ENCODE results near the gene HBP1.
"Not testable (repeated sequence)": the region's sequence is repeated elsewhere in the genome, so short reads cannot be mapped to it uniquely, and the experiment has no call there.

The HBP1 gene

DNA sequence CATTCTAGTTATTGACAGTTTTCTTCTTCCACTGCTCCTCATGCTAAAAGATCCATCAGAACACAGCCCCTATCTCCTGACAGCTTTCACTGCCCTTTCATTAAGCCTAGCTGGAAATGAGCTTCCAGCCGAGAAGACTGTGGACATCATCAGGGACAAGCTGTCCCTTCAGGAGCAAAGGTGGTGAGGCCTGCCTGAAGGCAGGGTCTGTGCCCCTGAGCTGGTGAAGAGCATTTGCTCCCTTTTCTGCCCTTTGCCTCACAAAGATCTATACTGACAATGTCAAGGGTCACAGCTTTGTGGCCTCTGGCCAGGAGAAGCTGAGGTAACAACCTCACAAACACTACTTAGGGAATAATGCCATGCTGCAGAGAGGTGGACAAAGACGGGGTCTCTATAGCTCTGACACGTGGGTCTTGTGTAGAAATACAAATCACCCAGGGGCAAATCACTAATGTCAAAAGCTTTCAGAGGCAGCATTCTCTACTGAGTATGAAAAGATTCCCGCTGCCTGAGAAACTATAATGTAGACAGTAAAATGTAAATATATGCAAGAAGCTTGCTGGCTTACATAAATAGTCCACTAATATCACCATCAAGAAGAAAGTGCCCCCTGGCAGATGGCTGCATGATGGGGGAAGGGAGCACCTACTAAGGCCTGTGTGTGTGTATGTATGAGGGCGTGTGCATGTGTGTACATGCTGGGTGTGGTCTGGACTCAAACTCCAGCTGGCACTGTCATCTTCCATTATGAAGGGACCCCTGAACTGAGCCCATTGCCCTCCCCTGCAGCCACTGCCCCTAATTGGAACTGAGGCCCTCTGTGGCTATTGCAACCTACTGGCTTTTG, 55.8 kb downstream of the HBP1 start:
- DNase-seq (ENCODE audit: low spot score) = no peak

DNA sequence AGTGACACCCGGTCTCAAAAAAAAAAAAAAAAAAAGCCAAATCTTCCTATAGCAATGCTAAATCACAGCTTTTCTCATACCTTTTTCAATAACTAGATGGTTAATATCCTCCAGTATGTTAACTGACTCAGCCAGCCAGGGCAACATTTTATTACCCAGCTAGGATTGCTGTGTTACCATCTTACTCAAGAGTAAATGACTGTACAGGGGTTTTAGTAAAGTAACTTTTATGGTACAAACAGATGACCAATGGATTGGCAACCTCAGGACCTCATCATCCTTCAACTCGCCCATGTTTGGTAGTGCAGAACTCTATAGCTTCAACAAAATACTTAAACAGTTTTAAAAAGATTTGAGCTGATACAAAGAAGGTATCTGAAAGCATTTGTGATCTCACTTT, 59.5 kb downstream of the HBP1 start:
- DNase-seq (ENCODE audit: low spot score) = no peak

DNA sequence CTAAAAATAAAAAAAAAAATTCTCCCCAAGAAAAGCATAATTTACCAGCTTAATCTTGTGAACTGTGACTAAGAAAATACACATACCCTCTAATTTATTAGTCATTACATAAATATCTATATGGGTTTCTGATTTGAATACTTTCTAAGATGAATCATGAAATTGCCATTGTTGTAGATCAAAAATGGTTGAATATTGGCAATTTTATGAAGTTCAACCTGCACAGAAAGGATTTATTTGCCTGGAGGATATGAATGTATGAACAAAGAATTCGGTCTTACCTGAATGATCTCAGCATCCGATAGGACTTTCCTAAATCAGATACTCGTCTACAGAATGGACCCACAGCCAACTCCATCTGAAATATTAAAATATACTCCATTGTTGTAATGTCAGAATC, 61.5 kb downstream of the HBP1 start:
- no peak for DNase-seq (ENCODE audit: low spot score)

DNA sequence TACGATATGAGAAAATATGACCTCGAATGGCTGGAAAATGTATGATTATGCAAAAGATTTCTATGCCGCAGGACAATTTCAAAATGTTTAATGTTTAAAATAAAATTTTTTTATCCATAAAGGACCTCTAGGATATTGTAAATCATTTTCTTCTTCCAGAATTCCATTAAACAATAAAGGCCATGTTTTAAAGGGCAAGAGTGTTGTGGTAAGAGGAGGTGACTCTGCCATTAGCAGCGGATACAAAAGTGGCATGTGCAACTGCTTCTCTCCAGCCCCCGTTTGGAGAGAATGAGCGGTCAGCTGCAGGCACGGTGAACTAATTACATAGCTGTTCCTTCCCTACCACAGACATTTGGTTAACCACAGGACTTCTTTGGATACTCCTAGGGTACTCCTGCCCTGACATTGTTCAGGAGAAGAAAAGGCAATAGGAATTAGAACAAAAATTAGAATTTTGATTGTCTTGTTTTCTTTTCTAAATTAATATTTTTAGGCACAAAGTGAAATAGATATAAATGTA, 63.8 kb downstream of the HBP1 start:
- no peak for DNase-seq (ENCODE audit: low spot score)

DNA sequence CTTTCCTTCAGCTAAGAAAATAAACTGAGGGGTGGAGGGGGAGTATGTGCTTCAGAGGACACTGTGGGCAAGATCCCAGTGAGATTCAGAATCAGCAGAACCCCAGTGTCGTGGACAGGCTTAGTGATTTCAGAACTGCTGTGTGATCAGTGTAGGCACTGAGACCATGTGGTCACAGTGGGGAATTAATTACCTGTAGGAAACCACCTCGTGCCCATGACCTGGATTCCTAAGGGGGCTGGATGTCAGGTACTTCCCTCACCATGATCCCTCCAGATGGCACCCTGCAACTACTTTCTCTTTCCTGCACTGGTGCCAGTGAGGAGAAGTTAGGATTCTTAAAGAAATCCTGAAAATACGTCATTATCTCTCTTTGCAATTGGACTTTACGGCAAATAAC, 64.4 kb downstream of the HBP1 start:
- DNase-seq (ENCODE audit: low spot score) = no peak

DNA sequence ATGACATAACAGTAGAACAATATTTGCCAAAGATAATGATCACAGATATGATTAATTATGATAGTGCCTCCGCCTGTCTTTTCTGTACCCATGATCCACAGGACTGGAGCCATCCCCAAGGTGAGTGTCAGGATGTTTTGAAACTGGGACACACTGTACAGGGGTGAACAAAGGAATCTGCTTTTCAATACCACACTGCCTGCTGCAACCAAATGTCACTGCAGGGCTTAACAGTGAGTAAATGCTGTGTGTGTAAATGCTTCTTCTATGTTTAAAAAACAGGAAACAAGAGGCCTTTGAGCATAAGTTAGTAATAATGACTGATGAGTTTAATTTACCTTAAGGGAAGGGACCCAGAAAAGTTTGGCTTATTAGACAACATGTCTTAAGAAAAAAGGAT, 65.2 kb downstream of the HBP1 start:
- DNase-seq (ENCODE audit: low spot score) = no peak

DNA sequence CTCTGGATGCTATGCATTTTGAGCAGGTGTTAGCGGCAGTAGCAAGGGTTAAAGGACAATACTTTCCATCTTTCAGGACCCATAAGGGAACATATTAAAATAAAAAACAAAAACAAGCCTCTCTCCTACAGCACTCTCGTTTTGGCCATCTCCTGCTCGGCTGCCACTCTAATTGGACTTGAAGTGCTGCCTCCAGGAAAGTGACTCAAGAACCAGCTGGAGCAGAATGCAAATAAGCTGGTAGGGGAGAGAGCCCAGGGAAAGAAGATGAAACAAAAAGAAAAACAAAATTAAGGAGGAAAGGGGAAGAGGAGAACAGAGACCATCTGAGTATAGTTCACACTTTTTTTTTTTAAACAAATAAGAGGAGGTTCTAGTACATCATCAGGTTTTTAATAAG, 65.6 kb downstream of the HBP1 start:
- no peak for DNase-seq (ENCODE audit: low spot score)

DNA sequence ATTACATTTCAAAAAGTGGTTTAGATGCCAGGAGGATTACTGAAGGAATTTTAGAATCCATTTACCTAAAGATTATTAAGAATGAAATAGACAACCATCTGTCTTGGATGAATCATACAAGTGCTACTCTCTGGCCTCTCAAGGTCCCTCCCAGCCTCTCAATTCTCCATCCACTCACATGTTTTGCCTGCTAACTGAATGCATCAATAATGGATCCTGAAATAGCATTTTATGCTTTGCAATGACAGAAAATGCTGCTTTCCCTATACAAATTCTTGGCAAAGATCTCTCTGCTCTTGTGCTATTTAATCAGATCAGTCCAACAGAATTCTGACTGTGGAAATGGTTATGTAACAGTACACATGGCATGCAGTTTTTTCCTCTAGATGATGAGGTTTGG, 68.1 kb downstream of the HBP1 start:
- DNase-seq (ENCODE audit: low spot score) = peak; percentile 10

DNA sequence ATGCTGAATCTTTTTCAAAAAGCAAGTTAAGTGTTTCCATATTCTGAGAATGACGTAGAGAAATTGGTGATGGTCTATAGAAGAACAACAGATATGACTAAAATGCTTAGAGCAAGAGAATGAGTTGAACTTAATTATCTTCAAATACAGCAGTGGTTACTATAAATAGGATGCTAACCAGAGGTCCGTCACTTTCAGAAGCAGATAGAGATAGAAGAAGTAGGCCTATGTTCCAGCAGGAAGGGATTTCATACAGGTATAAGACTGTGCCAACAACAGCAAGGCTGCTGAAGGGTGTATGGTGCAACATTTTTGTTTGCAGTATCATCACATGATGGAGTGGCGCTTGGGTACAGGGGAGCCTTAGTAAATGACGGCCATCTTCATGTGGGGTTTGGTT, 68.6 kb downstream of the HBP1 start:
- no peak for DNase-seq (ENCODE audit: low spot score)

DNA sequence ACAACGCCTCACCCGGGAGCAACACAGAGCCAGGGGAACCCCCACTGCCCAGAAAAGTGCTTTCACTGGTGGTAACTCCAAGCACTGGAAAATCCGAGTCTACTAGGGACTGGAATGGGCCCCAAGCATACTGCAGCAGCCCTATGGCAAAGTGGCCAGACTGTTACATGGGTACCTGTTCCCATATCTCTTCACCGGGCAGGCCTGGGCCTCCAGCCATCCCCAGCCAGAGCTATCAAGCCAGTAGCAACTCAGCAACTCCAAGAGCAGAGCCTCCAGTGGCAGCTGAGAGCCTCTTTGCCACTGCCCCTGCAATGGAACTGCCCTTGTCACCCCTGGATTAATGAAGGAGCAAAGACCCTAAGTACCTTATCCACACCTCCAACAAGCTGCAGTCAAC, 73.5 kb downstream of the HBP1 start:
- DNase-seq (ENCODE audit: low spot score) = no peak

DNA sequence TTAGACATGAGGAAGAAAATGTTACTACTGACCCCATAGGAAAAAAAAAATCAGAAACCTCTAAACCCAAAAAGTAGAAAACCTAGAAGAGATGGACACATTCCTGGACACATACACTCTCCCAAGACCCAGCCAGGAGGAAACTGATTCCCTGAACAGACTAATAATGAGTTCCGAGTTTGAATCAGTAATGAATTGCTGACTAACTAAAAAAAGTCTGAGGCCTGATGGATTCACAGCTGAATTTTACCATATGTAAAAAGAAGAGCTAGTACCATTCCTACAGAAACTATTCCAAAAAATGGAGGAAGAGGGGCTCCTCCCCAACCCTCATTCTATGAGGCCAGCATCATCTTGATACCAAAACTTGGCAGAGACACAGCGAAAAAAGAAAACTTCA, 75.8 kb downstream of the HBP1 start:
- no peak for DNase-seq (ENCODE audit: low spot score)

DNA sequence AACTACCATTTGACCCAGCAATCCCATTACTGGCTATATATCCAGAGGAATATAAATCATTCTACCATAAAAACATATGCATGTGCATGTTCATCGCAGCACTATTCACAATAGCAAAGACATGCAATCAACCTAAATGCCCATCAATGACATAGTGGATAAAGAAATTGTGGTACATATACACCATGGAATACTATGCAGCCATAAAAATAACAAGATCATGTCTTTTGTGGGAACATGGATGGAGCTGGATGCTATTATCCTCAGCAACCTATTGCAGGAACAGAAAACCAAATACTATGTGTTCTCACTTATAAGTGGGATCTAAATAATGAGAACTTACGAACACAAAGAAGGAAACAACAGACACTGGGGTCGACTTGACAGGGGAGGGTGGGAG, 78.0 kb downstream of the HBP1 start:
- not testable (repeated sequence) for DNase-seq (ENCODE audit: low spot score)

DNA sequence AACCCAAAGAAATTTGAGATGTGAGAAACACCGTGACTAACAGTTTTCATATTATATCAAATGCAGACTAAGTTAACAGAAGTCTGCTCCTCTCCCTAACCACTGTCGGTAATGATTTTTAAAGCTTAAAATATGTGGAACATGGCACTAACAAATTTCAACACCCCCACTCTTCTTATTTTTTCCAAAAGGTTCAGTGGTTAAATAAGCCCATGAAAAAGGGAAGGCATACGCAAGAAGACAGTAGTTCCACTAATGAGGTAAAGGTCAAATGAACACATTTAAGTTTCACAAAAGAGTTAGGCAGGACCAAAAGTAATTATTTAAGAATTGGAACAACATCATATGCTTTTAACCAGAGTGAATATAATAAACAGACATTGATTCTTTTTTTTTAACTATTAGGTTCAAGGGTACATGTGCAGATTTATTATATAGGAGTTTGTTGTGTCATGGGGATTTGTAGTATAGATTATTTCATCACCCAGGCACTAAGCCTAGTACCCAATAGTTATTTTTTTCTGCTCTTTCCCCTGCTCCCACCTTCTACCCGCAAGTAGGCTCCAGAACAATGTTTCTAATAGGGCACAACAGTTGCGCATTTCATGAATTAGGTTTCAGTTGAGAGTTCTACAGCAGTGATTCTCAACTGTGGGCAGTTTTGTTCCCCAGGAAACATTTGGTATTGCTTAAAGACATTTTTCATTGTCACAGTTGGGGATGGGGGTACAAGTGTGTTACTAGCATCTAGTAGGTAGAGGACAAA, 79.9 kb downstream of the HBP1 start:
- DNase-seq (ENCODE audit: low spot score) = no peak

DNA sequence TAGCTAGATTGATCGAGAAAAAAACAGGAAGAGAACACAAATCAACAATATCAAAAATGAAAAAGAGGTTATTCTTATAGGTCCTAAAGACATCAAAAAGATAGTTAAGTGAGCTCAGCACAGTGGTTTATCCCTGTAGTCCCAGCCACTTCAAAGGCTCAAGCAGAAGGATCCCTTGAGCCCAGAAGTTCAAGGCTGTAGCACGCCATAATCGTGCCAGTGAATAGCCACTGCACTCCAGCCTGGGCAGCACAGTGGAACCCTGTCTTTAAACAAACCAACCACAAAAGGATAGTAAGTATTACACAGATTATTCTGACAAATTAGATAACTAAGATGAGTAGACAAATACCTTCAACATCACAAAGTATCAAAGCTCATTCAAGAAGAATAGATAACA, 83.2 kb downstream of the HBP1 start:
- DNase-seq (ENCODE audit: low spot score) = no peak

Data from GM03348 (cell line).